K562 (cell line): Measurements from ENCODE around the gene SH3BP5. TPM values are rescaled to one million over a fixed set of nuclear protein-coding genes. Genes with fewer than 3 reads are reported as not detected.
"Not testable (repeated sequence)": the region's sequence is repeated elsewhere in the genome, so short reads cannot be mapped to it uniquely, and the experiment has no call there.

Experiments used
- ATAC-seq: fragments of 200-7000 bp; cut with Tn5 transposase; 3 replicates; pipeline ENCODE4 v1.9.1; 2020; ENCODE audit warnings: moderate library complexity
- BruUV-seq: library from RNA; stranded (reverse); fragments of 400-500 nt; replicated peaks from 2 replicates; lab custom pipeline; 2021; lab: Mats Ljungman, UMichigan
- CTCF ChIA-PET: fragments of 300-600 bp; formaldehyde crosslinking; extraction: SDS; loops from one replicate; lab custom pipeline; 2021; ENCODE audit warnings: low intra/inter-chr PET ratio; lab: Yijun Ruan, JAX
- POLR2A ChIA-PET: fragments of 300-600, 350-650 bp; sonication (Branson Sonifier 250); formaldehyde crosslinking; extraction: SDS; loops from one replicate; lab custom pipeline; 2021; ENCODE audit warnings: antibody characterized with exemption, inconsistent platforms; lab: Yijun Ruan, JAX
- DNase-seq, 4 experiments: peaks; one replicate each; pipeline versions ENCODE4 v3.0.0 to v3.0.0-alpha.2; 2011 to 2018; ENCODE audit warnings: low spot score in 3 of 4, mixed read lengths in 3 of 4; ENCODE audit errors: extremely low read depth in 1 of 4
- FAIRE-seq: peaks from 2 replicates; lab custom pipeline; 2011; peaks lifted over from hg19 to GRCh38; lab: Jason Lieb, UNC
- H2AFZ ChIP-seq: 2 replicates; pipeline ENCODE4 v1.6.0; 2011; ENCODE audit warnings: low read depth, low read length, control low read depth, inconsistent platforms
- H3K27ac ChIP-seq: fragments of 200-600 bp; 3 replicates; pipeline ENCODE4 v1.8.0; 2011; ENCODE audit warnings: low read depth, mild to moderate bottlenecking, control low read depth, inconsistent platforms, low read length, moderate library complexity, mixed read lengths; ENCODE audit errors: extremely low read depth
- H3K27me3 ChIP-seq, 2 experiments: fragments of 300-600 bp in 1 of 2; 2 replicates in 1 of 2; 3 replicates in 1 of 2; pipeline versions ENCODE4 v1.6.0 to v1.8.0; 2011; ENCODE audit warnings: inconsistent platforms in 2 of 2, low read length in 2 of 2, mild to moderate bottlenecking in 1 of 2, mixed read lengths in 1 of 2, moderate library complexity in 1 of 2; ENCODE audit not compliant: control insufficient read depth in 2 of 2, insufficient read depth in 2 of 2
- H3K36me3 ChIP-seq: fragments of 300-600 bp; 3 replicates; pipeline ENCODE4 v1.8.0; 2011; ENCODE audit warnings: mild to moderate bottlenecking, low read length, inconsistent platforms; ENCODE audit not compliant: control insufficient read depth, insufficient read depth
- H3K4me1 ChIP-seq, 2 experiments: fragments of 200-600 bp in 1 of 2; replicated peaks in 1 of 2; 2 replicates in 1 of 2; 3 replicates in 1 of 2; pipeline versions ENCODE4 v1.5.1 to v1.8.0; 2011; ENCODE audit warnings: inconsistent platforms in 2 of 2, low read length in 2 of 2, mild to moderate bottlenecking in 1 of 2, mixed read lengths in 1 of 2, moderate library complexity in 1 of 2; ENCODE audit not compliant: control insufficient read depth in 2 of 2, insufficient read depth in 2 of 2
- H3K4me2 ChIP-seq: 2 replicates; pipeline ENCODE4 v1.6.1; 2011; ENCODE audit warnings: low read length, control low read depth, inconsistent platforms, mixed read lengths; ENCODE audit not compliant: insufficient read depth
- H3K4me3 ChIP-seq: fragments of 200-600 bp; sonication (generic), shearing (Covaris generic); 2 replicates; pipeline ENCODE4 v1.5.1; 2016; ENCODE audit warnings: control low read depth, inconsistent platforms
- H3K79me2 ChIP-seq: fragments of 200-600 bp; 3 replicates; pipeline ENCODE4 v1.8.0; 2011; ENCODE audit warnings: low read length, inconsistent platforms; ENCODE audit not compliant: control insufficient read depth, insufficient read depth
- H3K9ac ChIP-seq, 2 experiments: 2 replicates each; pipeline versions ENCODE4 v1.6.0 to v1.6.1; 2011; ENCODE audit warnings: low read depth in 2 of 2, low read length in 2 of 2, control low read depth in 1 of 2, inconsistent platforms in 1 of 2, mild to moderate bottlenecking in 1 of 2, mixed read lengths in 1 of 2; ENCODE audit not compliant: insufficient read depth in 1 of 2
- H3K9me1 ChIP-seq: one replicate; pipeline ENCODE4 v1.6.0; 2011; ENCODE audit warnings: inconsistent platforms, mild to moderate bottlenecking, low read length, moderate library complexity; ENCODE audit not compliant: control insufficient read depth, insufficient read depth
- H3K9me3 ChIP-seq: replicated peaks from 2 replicates; pipeline ENCODE4 v1.5.1; 2011; ENCODE audit warnings: low read depth, low read length, inconsistent platforms; ENCODE audit not compliant: control insufficient read depth, insufficient read depth
- H4K20me1 ChIP-seq: replicated peaks from 2 replicates; pipeline ENCODE4 v1.6.1; 2011; ENCODE audit warnings: low read length, inconsistent platforms, mixed read lengths; ENCODE audit not compliant: control insufficient read depth, insufficient read depth
- U2AF2 ChIP-seq: fragments of 200-400 bp; formaldehyde crosslinking; optimal IDR thresholded peaks from 2 replicates; pipeline ENCODE3; 2017; ENCODE audit warnings: low read depth, mild to moderate bottlenecking, low read length
- WGBS: fragments of 100-300 bp; shearing (Covaris generic); methylation state at CpG from one replicate; pipeline ENCODE4 v1.1.6; 2016; ENCODE audit warnings: low coverage, mixed read lengths; ENCODE audit not compliant: insufficient coverage; ENCODE audit errors: missing lambda C conversion rate; 5-methylcytosine and 5-hydroxymethylcytosine counted together
- in situ Hi-C: fragments of 300-500 bp; cut with MboI; formaldehyde crosslinking; loops from 4 replicates; pipeline ENCODE4 v1.15.0; 2018; ENCODE audit warnings: inconsistent platforms, mixed read lengths
- intact Hi-C: fragments of 100-400 bp; cut with micrococcal nuclease; formaldehyde crosslinking; loops from 2 replicates; pipeline ENCODE4 v1.14.2; 2022
- polyA plus RNA-seq, 8 experiments: library from polyadenylated mRNA; depleted of rRNA in 4 of 8; stranded (reverse) in 5 of 8; unstranded in 3 of 8; fragments of >200 nt; fragmentation: Nextera tagmentation in 2 of 8; fragmentation: Illumina TruSeq in 1 of 8; extraction: Ambion mirVana in 2 of 8; extraction: Trizol in 1 of 8; gene quantifications; 2 replicates each; pipeline versions ENCODE4 v1.2.1 to v1.2.3, GENCODE V29; 2011 to 2014; ENCODE audit warnings: inconsistent platforms in 1 of 8, missing spikeins in 1 of 8
- total RNA-seq, 7 experiments: library from RNA; depleted of rRNA in 6 of 7; stranded (reverse); fragments of >200 nt in 6 of 7; fragmentation: Illumina TruSeq in 2 of 7; extraction: Trizol in 2 of 7; gene quantifications; 2 replicates each; pipeline versions ENCODE4 v1.2.1 to v1.2.3, GENCODE V29; 2011 to 2021; ENCODE audit warnings: low replicate concordance in 1 of 7
- TF ChIP-seq, protein P1 (sequence below), 2 experiments: fragments of 450-650 bp in 1 of 2; sonication (generic) in 1 of 2; formaldehyde crosslinking in 1 of 2; IDR thresholded peaks in 1 of 2; conservative IDR thresholded peaks in 1 of 2; 2 replicates each; pipeline versions ENCODE4 v1.6.1 to v1.8.1; 2016 to 2023; ENCODE audit warnings: mild to moderate bottlenecking in 2 of 2, moderate library complexity in 2 of 2, inconsistent platforms in 1 of 2, missing genetic modification reagents in 1 of 2

SH3BP5 gene
- total and polyA plus RNA-seq, 9 of the 15 experiments (the other 6 are each of a cell fraction or from before 2014, with no cell fraction given), result 2.9 to 29.0 (median 14.9) TPM

DNA sequence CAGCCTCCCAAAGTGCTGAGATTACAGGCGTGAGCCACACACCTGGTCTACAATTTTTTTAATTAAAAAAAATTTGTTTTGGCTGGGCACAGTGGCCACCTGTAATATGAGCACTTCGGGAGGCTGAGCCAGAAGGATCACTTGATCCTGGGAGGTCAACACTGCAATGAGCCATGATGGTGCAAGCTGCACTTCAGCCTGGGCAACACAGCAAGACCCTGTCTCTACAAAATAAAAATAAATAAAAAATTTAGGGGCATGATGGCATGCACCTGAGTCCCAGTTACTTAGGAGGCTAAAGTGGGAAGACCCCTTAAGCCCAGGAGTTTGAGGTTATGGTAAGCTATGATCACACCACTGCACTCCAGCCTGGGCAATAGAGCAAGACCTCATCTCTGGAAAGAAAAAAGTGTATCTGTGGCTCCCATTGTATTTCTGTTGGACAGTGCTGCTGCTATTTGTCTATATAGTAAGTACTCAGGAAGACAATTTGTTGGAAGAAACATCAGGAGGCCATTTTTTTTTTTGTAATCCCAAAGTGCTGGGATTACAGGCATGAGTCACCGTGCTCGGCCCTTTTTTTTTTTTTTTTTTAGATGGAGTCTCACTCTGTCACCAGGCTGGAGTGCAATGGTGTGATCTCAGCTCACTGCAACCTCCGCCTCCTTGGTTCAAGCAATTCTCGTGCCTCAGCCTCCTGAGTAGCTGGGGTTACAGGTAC, 27.5 kb upstream of the SH3BP5 start (continued):
- TF ChIP-seq, protein P1, sequence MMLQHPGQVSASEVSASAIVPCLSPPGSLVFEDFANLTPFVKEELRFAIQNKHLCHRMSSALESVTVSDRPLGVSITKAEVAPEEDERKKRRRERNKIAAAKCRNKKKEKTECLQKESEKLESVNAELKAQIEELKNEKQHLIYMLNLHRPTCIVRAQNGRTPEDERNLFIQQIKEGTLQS (IDR thresholded peaks at IDR 0.05), result peak; percentile 80
- TF ChIP-seq, protein P1 (CRISPR knock-in tag; conservative IDR thresholded peaks at IDR 0.05), result 0 out of 2 replicates have a peak, but pooled peaks have one; percentile 21
- TF ChIP-seq U2AF2, result no peak
- TF ChIP-seq, all 486 proteins: peak for 6

GRCh38 chr3:15356651-15357061, 24.3 kb upstream of the SH3BP5 start:
- POLR2A ChIA-PET, result interaction anchor here (0.7 kb wide), 1 partner anchor 33 kb away, joined by 5 read pairs; no protein-coding TSS in a partner anchor
- ATAC-seq, H3K4me2 ChIP-seq, H3K9me3 ChIP-seq, H3K27me3 ChIP-seq, CTCF ChIA-PET, in situ Hi-C loops, DNase-seq, H3K27ac ChIP-seq, H3K36me3 ChIP-seq, H3K9me1 ChIP-seq, H3K4me3 ChIP-seq, H3K4me1 ChIP-seq, intact Hi-C loops, H3K79me2 ChIP-seq, FAIRE-seq, H4K20me1 ChIP-seq, H2AFZ ChIP-seq, BruUV-seq, H3K9ac ChIP-seq: not testable (repeated sequence)
- 66% methylated on average over 5 of the region's 5 CpGs for WGBS
